Loucy (cell line): ENCODE data around the gene SLC9A1.

Source experiments
- CTCF ChIP-seq: fragments of 200-600 bp; sonication (generic); conservative IDR thresholded peaks from 2 replicates; pipeline ENCODE4 v1.5.1; 2014; ENCODE audit warnings: mild to moderate bottlenecking, antibody characterized with exemption, low read length
- EZH2phosphoT487 ChIP-seq: fragments of 200-600 bp; IDR thresholded peaks from 2 replicates; pipeline ENCODE4 v1.6.1; 2018; ENCODE audit warnings: antibody characterized with exemption, mild to moderate bottlenecking, moderate library complexity, borderline replicate concordance

- TF ChIP-seq CTCF: no peak
- no peak for TF ChIP-seq EZH2phosphoT487
Observed at GRCh38 chr1:27116697-27117096, 38.2 kb downstream of the SLC9A1 start.
